Natural killer cell (primary cell): ENCODE data around the gene CABCOCO1. TPM values are rescaled to one million over a fixed set of nuclear protein-coding genes. Genes with fewer than 3 reads are reported as not detected.
A peak's percentile ranks its signal among the peaks of the same experiment; 100 is the strongest.

Experiments used
- ATAC-seq, 3 donors: fragments of 150-1000 bp in 2 of 3; fragments of 200-7000 bp in 1 of 3; cut with Tn5 transposase; 1 replicate in 1 of 3; 2 replicates in 2 of 3; pipeline ENCODE4 v1.10.0; 2021; ENCODE audit warnings: mild to moderate bottlenecking in 2 of 3, moderate library complexity in 2 of 3
- DNase-seq, 2 donors: peaks; one replicate each; pipeline versions ENCODE4 v3.0.0 to v3.0.0-alpha.2; 2013 to 2021; ENCODE audit warnings: mixed read lengths in 1 of 2
- H3K27ac ChIP-seq: one replicate; pipeline ENCODE4 v1.5.1; 2013; ENCODE audit warnings: mild to moderate bottlenecking, low read length
- H3K27me3 ChIP-seq: one replicate; pipeline ENCODE4 v1.6.1; 2013; ENCODE audit warnings: low read length; ENCODE audit not compliant: control insufficient read depth, insufficient read depth
- H3K36me3 ChIP-seq: one replicate; pipeline ENCODE4 v1.6.1; 2013; ENCODE audit warnings: low read length; ENCODE audit not compliant: control insufficient read depth, insufficient read depth
- H3K4me1 ChIP-seq: one replicate; pipeline ENCODE4 v1.6.1; 2013; ENCODE audit warnings: low read length; ENCODE audit not compliant: control insufficient read depth, insufficient read depth
- H3K4me3 ChIP-seq: one replicate; pipeline ENCODE4 v1.5.1; 2013; ENCODE audit warnings: low read length
- H3K9me3 ChIP-seq: one replicate; pipeline ENCODE4 v1.6.1; 2013; ENCODE audit warnings: low read length; ENCODE audit not compliant: control insufficient read depth, insufficient read depth
- H3K27ac Mint-ChIP-seq, 2 donors: one replicate each; pipeline ENCODE4 v1.8.0; 2022; ENCODE audit warnings: mild to moderate bottlenecking in 2 of 2, mixed read lengths in 2 of 2, moderate library complexity in 1 of 2
- H3K27me3 Mint-ChIP-seq, 2 donors: one replicate each; pipeline ENCODE4 v1.8.0; 2022; ENCODE audit warnings: low read depth in 2 of 2, mixed read lengths in 2 of 2
- H3K36me3 Mint-ChIP-seq: one replicate; pipeline ENCODE4 v1.8.0; 2022; ENCODE audit warnings: mixed read lengths
- H3K4me1 Mint-ChIP-seq, 2 donors: one replicate each; pipeline ENCODE4 v1.8.0; 2022; ENCODE audit warnings: mixed read lengths in 2 of 2
- H3K4me3 Mint-ChIP-seq: one replicate; pipeline ENCODE4 v1.8.0; 2022; ENCODE audit warnings: mild to moderate bottlenecking, moderate library complexity, mixed read lengths
- H3K9me3 Mint-ChIP-seq, 2 donors: one replicate each; pipeline ENCODE4 v1.8.0; 2022; ENCODE audit warnings: mixed read lengths in 2 of 2
- WGBS: methylation state at CpG from one replicate; pipeline ENCODE4 v1.1.7; 2013; ENCODE audit warnings: missing lambda C conversion rate; ENCODE audit not compliant: insufficient coverage; 5-methylcytosine and 5-hydroxymethylcytosine counted together
- intact Hi-C: fragments of 100-400 bp; cut with micrococcal nuclease; formaldehyde crosslinking; loops from one replicate; pipeline ENCODE4 v1.14.2; 2022
- total RNA-seq, 4 donors: library from RNA; stranded (reverse); fragments of 120-200 nt in 1 of 4; gene quantifications; one replicate each; pipeline versions ENCODE4 v1.2.3 to v1.2.4, GENCODE V29; 2013 to 2022
- TF ChIP-seq, protein P1 (sequence below): fragments of 200-600 bp; IDR thresholded peaks from one replicate; pipeline ENCODE4 v1.8.0; 2022; ENCODE audit warnings: antibody characterized with exemption

Gene CABCOCO1
- total RNA-seq, 3 donors from 2014 or later (not counting 1 experiment from before 2014, with no cell fraction given), result not detected

DNA sequence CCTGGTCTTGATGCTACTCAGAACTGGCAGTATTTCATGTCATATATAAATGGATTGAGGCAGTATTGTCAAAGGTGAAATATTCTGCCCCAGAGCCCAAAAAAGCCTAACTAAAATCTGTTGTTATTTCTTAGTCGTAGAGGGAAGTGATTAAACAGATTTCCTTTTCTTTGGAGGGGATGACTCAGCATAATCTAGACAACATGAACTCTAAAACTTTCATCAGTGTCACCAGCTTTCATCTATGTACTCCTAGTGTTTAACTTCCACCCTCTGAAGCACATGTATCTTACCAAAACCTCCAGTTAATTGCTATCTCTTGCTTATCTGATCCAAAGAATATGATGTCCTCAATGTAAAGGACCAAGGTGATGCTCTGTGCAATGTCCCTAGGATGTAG, 141.7 kb downstream of the CABCOCO1 start:
- Histone ChIP-seq H3K4me1 (no peaks in the 10 kb centered on the region), H3K9me3 (no peaks in the 10 kb centered on the region), H3K27me3 (no peaks in the 10 kb centered on the region), H3K36me3 (no peaks in the 10 kb centered on the region), H3K4me3 (no peak overlapping the region), H3K27ac (no peak overlapping the region)
- intact Hi-C loops, result no loop called here
- WGBS, result no CpG with 5 or more reads among the region's 1 CpG
- TF ChIP-seq, protein P1, sequence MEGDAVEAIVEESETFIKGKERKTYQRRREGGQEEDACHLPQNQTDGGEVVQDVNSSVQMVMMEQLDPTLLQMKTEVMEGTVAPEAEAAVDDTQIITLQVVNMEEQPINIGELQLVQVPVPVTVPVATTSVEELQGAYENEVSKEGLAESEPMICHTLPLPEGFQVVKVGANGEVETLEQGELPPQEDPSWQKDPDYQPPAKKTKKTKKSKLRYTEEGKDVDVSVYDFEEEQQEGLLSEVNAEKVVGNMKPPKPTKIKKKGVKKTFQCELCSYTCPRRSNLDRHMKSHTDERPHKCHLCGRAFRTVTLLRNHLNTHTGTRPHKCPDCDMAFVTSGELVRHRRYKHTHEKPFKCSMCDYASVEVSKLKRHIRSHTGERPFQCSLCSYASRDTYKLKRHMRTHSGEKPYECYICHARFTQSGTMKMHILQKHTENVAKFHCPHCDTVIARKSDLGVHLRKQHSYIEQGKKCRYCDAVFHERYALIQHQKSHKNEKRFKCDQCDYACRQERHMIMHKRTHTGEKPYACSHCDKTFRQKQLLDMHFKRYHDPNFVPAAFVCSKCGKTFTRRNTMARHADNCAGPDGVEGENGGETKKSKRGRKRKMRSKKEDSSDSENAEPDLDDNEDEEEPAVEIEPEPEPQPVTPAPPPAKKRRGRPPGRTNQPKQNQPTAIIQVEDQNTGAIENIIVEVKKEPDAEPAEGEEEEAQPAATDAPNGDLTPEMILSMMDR, result no peak
- no peak overlapping the region for H3K4me3 Mint-ChIP-seq
- H3K27ac Mint-ChIP-seq, result no peak overlapping the region
- DNase-seq (no peak), ATAC-seq (no peak)
- no peaks in the 10 kb centered on the region for H3K27me3 Mint-ChIP-seq
- no peaks in the 10 kb centered on the region for H3K36me3 Mint-ChIP-seq
- no peaks in the 10 kb centered on the region for H3K4me1 Mint-ChIP-seq
- H3K9me3 Mint-ChIP-seq, result no peaks in the 10 kb centered on the region

DNA sequence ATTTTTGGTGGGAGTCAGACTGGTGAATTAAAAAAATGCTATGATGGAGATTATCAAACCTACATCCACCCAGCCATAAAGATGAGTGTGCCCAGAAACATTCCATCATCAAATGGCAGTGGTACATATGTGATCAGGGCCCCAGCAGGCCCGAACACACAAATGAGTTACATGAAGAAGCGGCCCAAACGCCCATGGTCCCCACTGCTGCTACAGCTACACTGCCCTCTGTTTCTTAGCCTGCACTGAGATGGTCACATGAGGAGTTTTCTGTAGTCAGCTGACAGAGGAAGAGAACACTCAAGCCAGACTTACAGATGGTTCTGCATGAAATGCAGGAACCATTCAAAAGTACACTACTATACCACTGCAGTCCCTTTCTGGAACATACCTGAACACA, 142.4 kb downstream of the CABCOCO1 start:
- Mint-ChIP-seq H3K4me1 (no peaks in the 10 kb centered on the region), H3K4me3 (no peak overlapping the region), H3K36me3 (no peaks in the 10 kb centered on the region), H3K27me3 (no peaks in the 10 kb centered on the region), H3K9me3 (no peaks in the 10 kb centered on the region), H3K27ac (no peak overlapping the region)
- H3K27ac ChIP-seq, result no peak overlapping the region
- no peak for ATAC-seq
- H3K9me3 ChIP-seq, result no peaks in the 10 kb centered on the region
- no peaks in the 10 kb centered on the region for H3K36me3 ChIP-seq
- H3K27me3 ChIP-seq, result no peaks in the 10 kb centered on the region
- no peak overlapping the region for H3K4me3 ChIP-seq
- DNase-seq, result no peak
- no peaks in the 10 kb centered on the region for H3K4me1 ChIP-seq
- intact Hi-C loops, result no loop called here
- 88% methylated on average over 3 of the region's 3 CpGs for WGBS
- TF ChIP-seq, protein P1, result no peak

DNA sequence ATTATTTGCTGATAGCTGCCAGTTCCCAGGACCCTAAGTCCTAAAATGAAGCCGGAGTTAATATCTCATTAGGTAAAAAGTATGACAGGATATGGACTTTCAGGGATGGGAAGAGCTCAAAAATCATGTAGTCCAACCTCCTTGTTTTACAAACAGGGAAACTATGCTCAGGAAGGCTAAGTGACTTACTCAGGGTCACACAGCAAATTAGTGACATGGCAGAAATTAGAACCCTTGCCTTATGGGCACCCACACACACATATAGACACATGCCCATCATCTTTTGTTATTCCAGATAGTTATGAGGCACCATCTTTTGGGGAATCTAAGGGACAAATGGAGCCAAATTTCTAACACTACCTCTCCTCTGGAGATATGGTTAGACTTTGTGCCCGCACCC, 147.5 kb downstream of the CABCOCO1 start:
- Mint-ChIP-seq H3K4me3 (no peak overlapping the region), H3K27me3 (no peaks in the 10 kb centered on the region), H3K9me3 (no peaks in the 10 kb centered on the region), H3K36me3 (no peaks in the 10 kb centered on the region), H3K4me1 (peaks cover 0 to 5% of the 10 kb centered on the region in 2 donors), H3K27ac (no peak overlapping the region)
- H3K36me3 ChIP-seq, result no peaks in the 10 kb centered on the region
- H3K27ac ChIP-seq, result no peak overlapping the region
- intact Hi-C loops, result no loop called here
- peaks cover 3% of the 10 kb centered on the region for H3K4me1 ChIP-seq
- DNase-seq, result no peak
- no peaks in the 10 kb centered on the region for H3K9me3 ChIP-seq
- no peak overlapping the region for H3K4me3 ChIP-seq
- ATAC-seq, result no peak
- H3K27me3 ChIP-seq, result no peaks in the 10 kb centered on the region
- TF ChIP-seq, protein P1, result no peak
- 41% methylated on average over 1 of the region's 2 CpGs for WGBS

DNA sequence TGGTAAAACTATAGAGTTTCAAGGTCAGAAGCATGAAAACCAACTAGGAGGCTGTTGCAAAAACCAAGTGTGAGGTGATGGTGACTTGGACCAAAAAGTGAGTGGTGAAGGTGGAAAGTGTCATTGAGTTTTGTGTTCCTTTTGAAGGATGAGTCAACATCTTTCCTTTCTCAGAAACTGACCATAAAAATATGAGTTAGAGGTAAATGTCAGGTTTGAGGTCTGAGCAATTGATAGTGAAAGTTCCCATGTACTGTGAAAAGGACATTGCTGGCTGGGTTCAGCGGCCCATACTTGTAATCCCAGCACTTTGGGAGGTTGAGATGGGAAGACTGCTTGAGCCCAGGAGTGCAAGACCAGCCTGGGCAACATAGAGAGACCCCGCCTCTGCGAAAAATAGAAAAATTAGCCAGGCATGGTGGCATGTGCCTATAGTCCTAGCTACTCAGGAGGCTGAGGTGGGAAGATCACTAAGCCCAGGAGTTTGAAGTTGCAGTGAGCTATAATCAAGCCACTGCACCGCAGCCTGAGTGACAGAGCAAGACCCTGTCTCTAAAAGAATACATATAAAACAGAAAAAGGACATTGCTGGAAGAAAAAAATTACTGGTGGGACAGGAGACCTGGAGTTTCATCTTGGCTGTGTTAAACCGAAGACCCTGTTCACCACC, 149.5 kb downstream of the CABCOCO1 start:
- Histone ChIP-seq H3K27ac (no peak overlapping the region), H3K36me3 (no peaks in the 10 kb centered on the region), H3K4me1 (peaks cover 3% of the 10 kb centered on the region), H3K27me3 (no peaks in the 10 kb centered on the region), H3K4me3 (no peak overlapping the region), H3K9me3 (no peaks in the 10 kb centered on the region)
- WGBS, result 82% methylated on average over 4 of the region's 5 CpGs
- intact Hi-C loops, result no loop called here
- H3K4me1 Mint-ChIP-seq, result peaks cover 0 to 5% of the 10 kb centered on the region in 2 donors
- H3K9me3 Mint-ChIP-seq, result no peaks in the 10 kb centered on the region
- H3K36me3 Mint-ChIP-seq, result no peaks in the 10 kb centered on the region
- no peaks in the 10 kb centered on the region for H3K27me3 Mint-ChIP-seq
- TF ChIP-seq, protein P1, result no peak
- H3K27ac Mint-ChIP-seq, result no peak overlapping the region
- DNase-seq (no peak), ATAC-seq (peak in 1 of 3 donors; percentile 53)
- no peak overlapping the region for H3K4me3 Mint-ChIP-seq
